T-helper 9 cell (primary cell): ENCODE data around the gene SRF.
A peak's percentile ranks its signal among the peaks of the same experiment; 100 is the strongest.
"Not testable (repeated sequence)": the region's sequence is repeated elsewhere in the genome, so short reads cannot be mapped to it uniquely, and the experiment has no call there.

Experiments used
- DNase-seq: peaks from one replicate; pipeline ENCODE4 v3.0.0-alpha.2; 2020
- total RNA-seq, 2 donors: gene quantifications; one replicate each; lab custom pipeline; 2026; lab: John Stamatoyannopoulos, UW

Gene SRF
- 77.2 to 78.9 reads per million in 2 donors for total RNA-seq

GRCh38 chr6:43170931-43171706, at the start of gene SRF:
TSS of gene SRF (plus strand) at chr6:43171269. CDS start at chr6:43171657, 388 bp downstream.
- DNase-seq = peak; percentile 98

GRCh38 chr6:43122146-43122545, 48.9 kb upstream of the SRF start:
- DNase-seq = no peak

GRCh38 chr6:43123461-43124314, 47.4 kb upstream of the SRF start:
- DNase-seq = no peak

GRCh38 chr6:43124481-43124880, 46.6 kb upstream of the SRF start:
- no peak for DNase-seq

GRCh38 chr6:43125119-43125518, 46.0 kb upstream of the SRF start:
- DNase-seq = no peak

GRCh38 chr6:43125555-43125954, 45.5 kb upstream of the SRF start:
- DNase-seq = no peak

- no peak for DNase-seq
Measured at GRCh38 chr6:43127180-43127579, 43.9 kb upstream of the SRF start.

- DNase-seq = no peak
Measured at GRCh38 chr6:43127877-43128276, 43.2 kb upstream of the SRF start.

GRCh38 chr6:43128926-43129325, 42.1 kb upstream of the SRF start:
- DNase-seq = no peak

GRCh38 chr6:43129434-43130194, 41.5 kb upstream of the SRF start:
- DNase-seq = no peak

- no peak for DNase-seq
Measured at GRCh38 chr6:43130429-43130828, 40.6 kb upstream of the SRF start.

- DNase-seq = not testable (repeated sequence)
Measured at GRCh38 chr6:43131379-43131778, 39.7 kb upstream of the SRF start.

- no peak for DNase-seq
Measured at GRCh38 chr6:43138267-43138666, 32.8 kb upstream of the SRF start.

- DNase-seq = not testable (repeated sequence)
Measured at GRCh38 chr6:43139973-43140372, 31.1 kb upstream of the SRF start.

- DNase-seq = no peak
Measured at GRCh38 chr6:43141644-43142043, 29.4 kb upstream of the SRF start.

GRCh38 chr6:43142101-43142500, 29.0 kb upstream of the SRF start:
- no peak for DNase-seq

GRCh38 chr6:43143235-43144128, 27.6 kb upstream of the SRF start:
- peak; percentile 55 for DNase-seq

GRCh38 chr6:43144879-43145278, 26.2 kb upstream of the SRF start:
- no peak for DNase-seq

GRCh38 chr6:43146261-43146660, 24.8 kb upstream of the SRF start:
- no peak for DNase-seq

GRCh38 chr6:43146709-43147688, 24.1 kb upstream of the SRF start:
- no peak for DNase-seq
